Lower lobe of right lung (tissue), 2 donors: ENCODE results near the gene THRA. TPM values are rescaled to one million over a fixed set of nuclear protein-coding genes. Genes with fewer than 3 reads are reported as not detected.
A peak's percentile ranks its signal among the peaks of the same experiment; 100 is the strongest.

Experiments used
- ATAC-seq, 2 donors: fragments of 200-7000 bp; cut with Tn5 transposase; one replicate each; pipeline ENCODE4 v1.9.1; 2020 to 2022; ENCODE audit warnings: mild to moderate bottlenecking in 2 of 2, moderate library complexity in 2 of 2
- DNase-seq: peaks from one replicate; pipeline ENCODE4 v3.0.0-alpha.2; 2020
- H3K27ac ChIP-seq: fragments of 200-600 bp; one replicate; pipeline ENCODE4 v1.8.0; 2022
- H3K27me3 ChIP-seq: fragments of 200-600 bp; one replicate; pipeline ENCODE4 v1.8.0; 2022; ENCODE audit warnings: low read depth
- H3K36me3 ChIP-seq: fragments of 200-600 bp; one replicate; pipeline ENCODE4 v1.8.0; 2022; ENCODE audit warnings: mild to moderate bottlenecking
- H3K4me1 ChIP-seq: fragments of 200-600 bp; one replicate; pipeline ENCODE4 v1.8.0; 2022
- H3K4me3 ChIP-seq: fragments of 200-600 bp; one replicate; pipeline ENCODE4 v1.8.0; 2022; ENCODE audit warnings: mild to moderate bottlenecking
- H3K9me3 ChIP-seq: fragments of 200-600 bp; one replicate; pipeline ENCODE4 v1.8.0; 2022
- intact Hi-C: fragments of 100-400 bp; cut with DNase I; formaldehyde crosslinking; loops from one replicate; pipeline ENCODE4 v1.11.0; 2022
- total RNA-seq: library from RNA; stranded (reverse); fragmentation: NEBNext Ultra II Directional; extraction: Animal tissue kit (Norgen Biotek cat#: 25700); gene quantifications from one replicate; pipeline ENCODE4 v1.2.1, GENCODE V29; 2021
- TF ChIP-seq, protein P1 (sequence below): fragments of 200-600 bp; IDR thresholded peaks from one replicate; pipeline ENCODE4 v1.8.0; 2022; ENCODE audit warnings: antibody characterized with exemption, mild to moderate bottlenecking
- donor health status: DM: no; HTN: yes; CAD: no; lungs with severe emphysema.

The THRA gene
- total RNA-seq, 1 donor from 2014 or later, result 50.1 TPM

DNA sequence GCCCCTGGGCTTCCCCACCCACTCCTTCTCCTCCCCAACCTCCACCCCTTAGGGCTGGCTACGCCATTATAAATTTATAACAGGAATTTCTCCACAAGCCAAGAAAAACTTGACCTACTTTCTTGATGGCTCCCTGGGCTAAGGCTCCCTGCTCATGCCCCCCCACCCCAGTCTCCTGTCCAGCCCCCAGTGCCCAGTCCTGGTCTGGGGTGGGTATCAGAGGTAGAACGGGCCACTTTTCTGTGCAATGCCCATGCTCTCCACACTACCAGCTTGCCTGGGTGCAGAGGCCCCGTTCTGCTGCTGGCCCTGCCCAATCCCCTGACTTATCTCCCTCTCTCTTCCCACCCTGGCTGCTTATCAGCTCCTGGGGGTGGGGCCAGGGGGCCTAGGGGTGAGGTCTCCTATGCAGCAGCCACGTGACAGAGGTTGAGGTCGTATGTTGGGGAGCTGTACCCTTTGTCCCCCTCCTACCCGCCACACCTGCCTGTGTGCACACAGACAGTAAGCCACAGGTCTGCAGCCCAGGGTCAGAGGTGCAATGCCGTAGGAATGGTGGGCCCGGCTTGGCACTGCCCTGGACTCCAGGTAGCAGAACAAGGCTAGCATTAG lies 10.1 kb downstream of the THRA start:
- intact Hi-C loops, result no loop called here
- TF ChIP-seq, protein P1, sequence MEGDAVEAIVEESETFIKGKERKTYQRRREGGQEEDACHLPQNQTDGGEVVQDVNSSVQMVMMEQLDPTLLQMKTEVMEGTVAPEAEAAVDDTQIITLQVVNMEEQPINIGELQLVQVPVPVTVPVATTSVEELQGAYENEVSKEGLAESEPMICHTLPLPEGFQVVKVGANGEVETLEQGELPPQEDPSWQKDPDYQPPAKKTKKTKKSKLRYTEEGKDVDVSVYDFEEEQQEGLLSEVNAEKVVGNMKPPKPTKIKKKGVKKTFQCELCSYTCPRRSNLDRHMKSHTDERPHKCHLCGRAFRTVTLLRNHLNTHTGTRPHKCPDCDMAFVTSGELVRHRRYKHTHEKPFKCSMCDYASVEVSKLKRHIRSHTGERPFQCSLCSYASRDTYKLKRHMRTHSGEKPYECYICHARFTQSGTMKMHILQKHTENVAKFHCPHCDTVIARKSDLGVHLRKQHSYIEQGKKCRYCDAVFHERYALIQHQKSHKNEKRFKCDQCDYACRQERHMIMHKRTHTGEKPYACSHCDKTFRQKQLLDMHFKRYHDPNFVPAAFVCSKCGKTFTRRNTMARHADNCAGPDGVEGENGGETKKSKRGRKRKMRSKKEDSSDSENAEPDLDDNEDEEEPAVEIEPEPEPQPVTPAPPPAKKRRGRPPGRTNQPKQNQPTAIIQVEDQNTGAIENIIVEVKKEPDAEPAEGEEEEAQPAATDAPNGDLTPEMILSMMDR, result no peak
- Histone ChIP-seq H3K36me3 (peaks cover 18% of the 10 kb centered on the region), H3K9me3 (no peaks in the 10 kb centered on the region), H3K27me3 (no peaks in the 10 kb centered on the region), H3K4me3 (peak overlapping the region; percentile 25), H3K27ac (peak overlapping the region; percentile 84), H3K4me1 (peaks cover 88% of the 10 kb centered on the region)
- DNase-seq (no peak), ATAC-seq (peak; percentile 3 to 15)

DNA sequence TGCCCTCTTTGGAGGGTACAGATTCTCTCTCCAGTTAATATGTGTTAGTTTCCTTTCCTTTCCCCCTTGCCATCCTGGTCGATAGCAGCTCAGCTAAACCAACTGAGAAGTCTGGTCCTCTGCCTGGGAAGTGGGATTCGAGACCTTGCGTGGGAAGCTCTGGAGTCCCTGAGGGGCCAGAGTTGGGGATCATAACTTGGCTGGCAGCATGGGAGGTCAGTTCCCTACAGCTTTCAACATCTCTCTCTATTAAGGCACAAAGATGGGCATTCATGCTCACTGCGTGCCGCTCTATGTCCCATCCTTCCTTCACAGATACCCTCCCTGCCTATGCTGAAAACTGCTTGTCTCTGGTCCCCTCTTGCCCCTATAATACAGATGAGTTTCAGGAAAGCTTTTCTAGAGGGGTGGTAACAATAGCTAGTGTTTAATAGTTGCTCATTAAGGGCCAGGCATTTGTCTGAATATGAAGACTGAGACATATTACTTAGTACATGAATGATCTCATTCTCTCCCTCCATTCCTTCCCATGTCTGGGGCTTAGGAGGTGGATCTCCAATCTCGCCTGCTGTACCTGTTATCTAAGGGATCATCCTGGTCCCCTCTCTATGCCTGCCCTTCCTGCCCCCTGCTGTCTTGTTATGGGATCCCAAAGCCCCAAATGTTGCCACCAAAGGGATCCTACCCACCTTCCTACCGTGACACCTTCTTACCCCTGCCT lies 10.8 kb downstream of the THRA start:
- DNase-seq (no peak), ATAC-seq (no peak)
- H3K4me3 ChIP-seq, result no peak overlapping the region
- intact Hi-C loops, result no loop called here
- TF ChIP-seq, protein P1, result no peak
- no peaks in the 10 kb centered on the region for H3K9me3 ChIP-seq
- H3K36me3 ChIP-seq, result peaks cover 25% of the 10 kb centered on the region
- H3K27ac ChIP-seq, result peak overlapping the region; percentile 84
- no peaks in the 10 kb centered on the region for H3K27me3 ChIP-seq
- peaks cover 80% of the 10 kb centered on the region for H3K4me1 ChIP-seq

DNA sequence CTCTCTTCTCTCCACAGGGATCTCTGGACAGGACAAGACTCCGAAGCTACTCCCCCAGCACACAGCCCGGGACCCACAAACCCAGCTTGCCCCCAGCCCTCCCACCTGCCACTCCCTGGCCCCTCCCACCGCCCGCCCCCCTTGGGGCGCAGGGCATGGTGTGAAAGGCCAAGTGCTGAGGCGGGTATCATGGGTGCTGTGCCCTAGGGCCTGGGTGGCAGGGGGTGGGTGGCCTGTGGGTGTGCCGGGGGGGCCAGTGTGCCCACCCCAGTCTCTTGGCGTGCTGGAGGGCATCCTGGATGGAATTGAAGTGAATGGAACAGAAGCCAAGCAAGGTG lies 11.4 kb downstream of the THRA start:
- peak overlapping the region; percentile 84 for H3K27ac ChIP-seq
- TF ChIP-seq, protein P1, result no peak
- intact Hi-C loops, result no loop called here

DNA sequence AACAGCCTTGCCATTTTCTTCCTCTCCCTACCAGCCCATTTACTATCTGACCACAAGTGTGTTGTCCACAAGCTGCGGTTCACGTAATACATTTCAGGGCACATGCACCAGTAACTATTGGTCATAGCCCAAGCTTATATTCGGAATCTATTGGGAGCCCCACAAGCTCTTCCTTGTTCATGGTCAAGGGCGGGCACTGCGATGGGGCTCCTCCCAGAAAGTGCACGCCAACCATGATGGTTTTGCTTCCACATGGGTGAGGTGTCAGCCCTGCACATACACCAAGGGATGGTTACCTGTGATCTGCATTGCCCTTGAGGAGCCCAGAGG lies 12.1 kb downstream of the THRA start:
- Histone ChIP-seq H3K36me3 (peaks cover 33% of the 10 kb centered on the region), H3K27me3 (no peaks in the 10 kb centered on the region), H3K27ac (peak overlapping the region; percentile 84), H3K4me1 (peaks cover 70% of the 10 kb centered on the region), H3K9me3 (no peaks in the 10 kb centered on the region), H3K4me3 (no peak overlapping the region)
- TF ChIP-seq, protein P1, result no peak
- intact Hi-C loops, result no loop called here
- DNase-seq (no peak), ATAC-seq (no peak)

More for the DNA sequence above, 11.4 kb downstream of the THRA start:
- no peak for ATAC-seq
- DNase-seq, result no peak
- Histone ChIP-seq H3K4me1 (peaks cover 77% of the 10 kb centered on the region), H3K36me3 (peaks cover 31% of the 10 kb centered on the region), H3K27me3 (no peaks in the 10 kb centered on the region), H3K9me3 (no peaks in the 10 kb centered on the region), H3K4me3 (no peak overlapping the region)

DNA sequence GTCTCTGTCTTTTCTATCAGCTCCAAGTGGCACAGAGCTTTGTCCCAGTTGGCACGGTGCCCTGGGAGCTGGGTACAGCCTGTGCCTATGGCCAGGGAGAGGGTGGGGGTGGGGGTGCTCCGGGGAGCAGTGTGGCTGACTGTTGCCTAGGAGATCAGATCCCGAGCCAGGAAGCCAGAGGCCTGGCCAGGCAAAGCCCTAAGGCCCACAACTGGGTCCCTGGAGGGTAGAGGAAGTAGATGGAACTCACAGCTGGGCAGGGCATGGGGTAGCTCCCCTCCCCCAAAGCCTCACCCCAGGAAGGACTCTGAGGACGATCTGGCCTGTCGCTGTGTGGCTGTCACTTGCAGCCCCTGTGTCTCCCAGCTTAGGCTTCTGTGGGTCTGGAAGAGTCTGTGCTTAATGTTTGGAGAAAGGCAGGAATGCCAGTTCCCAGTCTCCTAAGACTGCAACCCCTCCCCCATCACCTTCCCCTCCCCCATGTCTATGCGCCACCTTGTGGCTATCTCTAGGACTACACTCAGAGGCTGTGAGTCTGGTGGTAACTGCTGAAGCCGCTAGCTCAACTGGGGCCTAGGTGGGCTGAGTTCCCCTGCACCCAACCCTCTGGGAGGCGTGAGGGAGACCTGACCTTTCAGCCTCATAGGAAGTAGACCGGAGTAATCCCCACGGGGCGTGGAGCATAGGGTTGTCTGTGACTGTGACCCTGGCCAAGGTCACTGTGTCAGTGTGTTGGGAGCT lies 12.6 kb downstream of the THRA start:
- Histone ChIP-seq H3K9me3 (no peaks in the 10 kb centered on the region), H3K4me1 (peaks cover 65% of the 10 kb centered on the region), H3K27ac (peak overlapping the region; percentile 84), H3K27me3 (no peaks in the 10 kb centered on the region), H3K4me3 (no peak overlapping the region), H3K36me3 (peaks cover 39% of the 10 kb centered on the region)
- TF ChIP-seq, protein P1, result peak; percentile 88
- intact Hi-C loops, result no loop called here
- peak; percentile 70 to 79 for ATAC-seq
- peak; percentile 88 for DNase-seq
